ENCODE measurements around the gene MADCAM1.

GRCh38 chr19:508204-509150 is 12.2 kb downstream of the MADCAM1 start:
- TF ChIP-seq CTCF (IDR thresholded peaks at IDR 0.05) (no peak), EZH2phosphoT487 (IDR thresholded peaks at IDR 0.05) (no peak)

All from neural progenitor cell (in vitro differentiated cells).